ENCODE results near the gene GRIN3A.

GRCh38 chr9:101707721-101708120 lies 30.7 kb downstream of the GRIN3A start:
- TF ChIP-seq CTCF (IDR thresholded peaks at IDR 0.05) (no peak), POLR2A (IDR thresholded peaks at IDR 0.05) (no peak), POLR2AphosphoS5 (IDR thresholded peaks at IDR 0.05) (no peak), EP300 (IDR thresholded peaks at IDR 0.05) (no peak)
